Trophoblast cell (in vitro differentiated cells and primary cell): ENCODE results near the gene DLG2.

Experiments used
- DNase-seq, 2 donors: peaks; one replicate each; pipeline ENCODE4 v3.0.0-alpha.2; 2016
- H2AFZ ChIP-seq: 2 replicates; pipeline ENCODE4 v1.6.1; 2013; ENCODE audit warnings: low read length, moderate library complexity, mild to moderate bottlenecking; ENCODE audit not compliant: insufficient read depth, poor library complexity
- H2AK5ac ChIP-seq: 2 replicates; pipeline ENCODE4 v1.6.1; 2013; ENCODE audit warnings: mild to moderate bottlenecking, low read length
- H2BK120ac ChIP-seq: 2 replicates; pipeline ENCODE4 v1.6.1; 2013; ENCODE audit warnings: low read length, mild to moderate bottlenecking, moderate library complexity; ENCODE audit not compliant: insufficient read depth, poor library complexity
- H2BK12ac ChIP-seq: 2 replicates; pipeline ENCODE4 v1.6.1; 2013; ENCODE audit warnings: mild to moderate bottlenecking, low read length, moderate library complexity
- H2BK5ac ChIP-seq: 2 replicates; pipeline ENCODE4 v1.6.1; 2013; ENCODE audit warnings: low read length, low read depth, moderate library complexity, mild to moderate bottlenecking; ENCODE audit not compliant: poor library complexity
- H3K14ac ChIP-seq: 2 replicates; pipeline ENCODE4 v1.6.1; 2013; ENCODE audit warnings: mild to moderate bottlenecking, low read length
- H3K18ac ChIP-seq: 2 replicates; pipeline ENCODE4 v1.6.1; 2013; ENCODE audit warnings: mild to moderate bottlenecking, low read length
- H3K23ac ChIP-seq: 2 replicates; pipeline ENCODE4 v1.6.1; 2013; ENCODE audit warnings: low read length
- H3K27ac ChIP-seq: 2 replicates; pipeline ENCODE4 v1.5.1; 2013; ENCODE audit warnings: low read depth, mild to moderate bottlenecking, inconsistent platforms, low read length, moderate library complexity
- H3K27me3 ChIP-seq: 2 replicates; pipeline ENCODE4 v1.6.1; 2013; ENCODE audit warnings: inconsistent platforms, mild to moderate bottlenecking, low read length, moderate library complexity; ENCODE audit not compliant: insufficient read depth
- H3K36me3 ChIP-seq, 2 experiments: 1 replicate in 1 of 2; 2 replicates in 1 of 2; pipeline ENCODE4 v1.6.1; 2013; ENCODE audit warnings: low read length in 2 of 2, mild to moderate bottlenecking in 2 of 2, moderate library complexity in 1 of 2; ENCODE audit not compliant: insufficient read depth in 2 of 2, control insufficient read depth in 1 of 2
- H3K4ac ChIP-seq: 2 replicates; pipeline ENCODE4 v1.6.1; 2013; ENCODE audit warnings: low read depth, mild to moderate bottlenecking, low read length, moderate library complexity
- H3K4me1 ChIP-seq, 2 experiments: 1 replicate in 1 of 2; 2 replicates in 1 of 2; pipeline ENCODE4 v1.6.1; 2013; ENCODE audit warnings: low read length in 2 of 2, mild to moderate bottlenecking in 2 of 2, moderate library complexity in 1 of 2; ENCODE audit not compliant: insufficient read depth in 2 of 2, control insufficient read depth in 1 of 2
- H3K4me2 ChIP-seq: 2 replicates; pipeline ENCODE4 v1.6.1; 2013; ENCODE audit warnings: inconsistent platforms, mild to moderate bottlenecking, low read length, moderate library complexity
- H3K4me3 ChIP-seq: 2 replicates; pipeline ENCODE4 v1.5.1; 2013; ENCODE audit warnings: mild to moderate bottlenecking, low read depth, low read length, inconsistent platforms
- H3K79me1 ChIP-seq: one replicate; pipeline ENCODE4 v1.6.1; 2013; ENCODE audit warnings: low read length
- H3K79me2 ChIP-seq: 2 replicates; pipeline ENCODE4 v1.6.1; 2013; ENCODE audit warnings: low read length, mild to moderate bottlenecking; ENCODE audit not compliant: control insufficient read depth, insufficient read depth, poor library complexity
- H3K9ac ChIP-seq: 2 replicates; pipeline ENCODE4 v1.6.1; 2013; ENCODE audit warnings: mild to moderate bottlenecking, low read length
- H3K9me3 ChIP-seq: 2 replicates; pipeline ENCODE4 v1.6.1; 2013; ENCODE audit warnings: low read depth, mild to moderate bottlenecking, control low read depth, inconsistent platforms, low read length; ENCODE audit not compliant: insufficient read depth
- H4K12ac ChIP-seq: 2 replicates; pipeline ENCODE4 v1.6.1; 2013; ENCODE audit warnings: low read depth, mild to moderate bottlenecking, low read length, moderate library complexity
- H4K8ac ChIP-seq: 2 replicates; pipeline ENCODE4 v1.6.1; 2013; ENCODE audit warnings: low read depth, mild to moderate bottlenecking, low read length, moderate library complexity
- H4K91ac ChIP-seq: one replicate; pipeline ENCODE4 v1.6.1; 2013; ENCODE audit warnings: low read depth, mild to moderate bottlenecking, low read length, moderate library complexity
- WGBS: extraction: QIAGEN DNeasy Blood & Tissue Kit; methylation state at CpG from one replicate; pipeline ENCODE4 v1.1.7; 2013; ENCODE audit warnings: missing lambda C conversion rate; ENCODE audit not compliant: insufficient read length, insufficient coverage; ENCODE audit errors: extremely low coverage; 5-methylcytosine and 5-hydroxymethylcytosine counted together

The DLG2 gene

GRCh38 chr11:83521647-83522596 lies 2105.2 kb downstream of the DLG2 start:
- no peaks in the 10 kb centered on the region for H3K79me2 ChIP-seq

GRCh38 chr11:83520849-83521248 lies 2106.3 kb downstream of the DLG2 start:
- no peaks in the 10 kb centered on the region for H3K36me3 ChIP-seq
- H3K4me1 ChIP-seq = no peaks in the 10 kb centered on the region
- H3K79me1 ChIP-seq = no peaks in the 10 kb centered on the region
- H4K8ac ChIP-seq = no peak overlapping the region
- H3K27me3 ChIP-seq = no peaks in the 10 kb centered on the region
- H3K4me3 ChIP-seq = no peak overlapping the region
- no peak overlapping the region for H3K18ac ChIP-seq
- no peak overlapping the region for H3K4me2 ChIP-seq
- H3K14ac ChIP-seq = no peak overlapping the region
- H4K12ac ChIP-seq = no peak overlapping the region
- H4K91ac ChIP-seq = no peak overlapping the region
- H2BK120ac ChIP-seq = no peak overlapping the region
- no peak overlapping the region for H2BK5ac ChIP-seq
- no peak overlapping the region for H2AFZ ChIP-seq
- WGBS = no CpG with 5 or more reads among the region's 3 CpGs
- H2AK5ac ChIP-seq = no peak overlapping the region
- no peak for DNase-seq
- no peak overlapping the region for H3K23ac ChIP-seq
- H3K9me3 ChIP-seq = peaks cover 4% of the 10 kb centered on the region
- no peaks in the 10 kb centered on the region for H3K79me2 ChIP-seq
- no peak overlapping the region for H3K27ac ChIP-seq
- no peak overlapping the region for H3K4ac ChIP-seq
- H2BK12ac ChIP-seq = no peak overlapping the region
- H3K9ac ChIP-seq = no peak overlapping the region

More at GRCh38 chr11:83521647-83522596, 2105.2 kb downstream of the DLG2 start:
- Histone ChIP-seq H2BK5ac (no peak overlapping the region), H3K9ac (no peak overlapping the region), H3K36me3 (no peaks in the 10 kb centered on the region), H2BK12ac (no peak overlapping the region), H3K4ac (no peak overlapping the region), H3K27me3 (no peaks in the 10 kb centered on the region), H3K79me1 (no peaks in the 10 kb centered on the region), H3K4me2 (no peak overlapping the region), H3K18ac (no peak overlapping the region), H4K12ac (no peak overlapping the region), H2BK120ac (no peak overlapping the region), H4K8ac (no peak overlapping the region), H4K91ac (no peak overlapping the region), H3K27ac (no peak overlapping the region), H2AK5ac (no peak overlapping the region), H2AFZ (no peak overlapping the region), H3K4me1 (no peaks in the 10 kb centered on the region), H3K14ac (no peak overlapping the region), H3K23ac (no peak overlapping the region), H3K4me3 (no peak overlapping the region), H3K9me3 (peaks cover 4% of the 10 kb centered on the region)
- no peak for DNase-seq
- no CpG with 5 or more reads among the region's 8 CpGs for WGBS

GRCh38 chr11:83511646-83512045 lies 2115.5 kb downstream of the DLG2 start:
- Histone ChIP-seq H3K4me3 (no peak overlapping the region), H4K12ac (no peak overlapping the region), H4K8ac (no peak overlapping the region), H2BK5ac (no peak overlapping the region), H3K27me3 (no peaks in the 10 kb centered on the region), H3K36me3 (no peaks in the 10 kb centered on the region), H2AK5ac (no peak overlapping the region), H3K79me1 (peaks cover 1% of the 10 kb centered on the region), H3K9ac (no peak overlapping the region), H3K9me3 (no peaks in the 10 kb centered on the region), H2BK120ac (no peak overlapping the region), H3K23ac (no peak overlapping the region), H2BK12ac (no peak overlapping the region), H3K14ac (no peak overlapping the region), H3K4me1 (no peaks in the 10 kb centered on the region), H3K4me2 (no peak overlapping the region), H2AFZ (no peak overlapping the region), H4K91ac (no peak overlapping the region), H3K27ac (no peak overlapping the region), H3K18ac (no peak overlapping the region), H3K79me2 (no peaks in the 10 kb centered on the region), H3K4ac (no peak overlapping the region)
- WGBS = no CpG with 5 or more reads among the region's 2 CpGs
- no peak for DNase-seq

- no peaks in the 10 kb centered on the region for H3K79me2 ChIP-seq
- H2BK12ac ChIP-seq = no peak overlapping the region
- no peak overlapping the region for H3K27ac ChIP-seq
- H3K4ac ChIP-seq = no peak overlapping the region
- H2AFZ ChIP-seq = no peak overlapping the region
- peak overlapping the region; percentile 22 for H2BK120ac ChIP-seq
- no peak overlapping the region for H3K18ac ChIP-seq
- H3K14ac ChIP-seq = no peak overlapping the region
- no peak overlapping the region for H3K4me3 ChIP-seq
- H3K9me3 ChIP-seq = no peaks in the 10 kb centered on the region
- H4K12ac ChIP-seq = no peak overlapping the region
- no peak overlapping the region for H4K91ac ChIP-seq
- H4K8ac ChIP-seq = no peak overlapping the region
- WGBS = no CpG with 5 or more reads among the region's 11 CpGs
- no peaks in the 10 kb centered on the region for H3K36me3 ChIP-seq
- H3K4me1 ChIP-seq = no peaks in the 10 kb centered on the region
- H3K79me1 ChIP-seq = peaks cover 1% of the 10 kb centered on the region
- peak in 1 of 2 donors; percentile 28 for DNase-seq
- no peak overlapping the region for H3K9ac ChIP-seq
- H3K4me2 ChIP-seq = no peak overlapping the region
- no peak overlapping the region for H2BK5ac ChIP-seq
- no peak overlapping the region for H3K23ac ChIP-seq
- H2AK5ac ChIP-seq = no peak overlapping the region
- H3K27me3 ChIP-seq = no peaks in the 10 kb centered on the region
Observed at GRCh38 chr11:83510530-83511460, 2116.3 kb downstream of the DLG2 start.
